HG03196 (cell line): Measurements from ENCODE around the gene HIPK2.

Experiments
- ATAC-seq: cut with Tn5 transposase; IDR thresholded peaks from one replicate; pipeline ENCODE4 v1.9.1; 2021; ENCODE audit not compliant: unreplicated experiment

HIPK2 gene

DNA sequence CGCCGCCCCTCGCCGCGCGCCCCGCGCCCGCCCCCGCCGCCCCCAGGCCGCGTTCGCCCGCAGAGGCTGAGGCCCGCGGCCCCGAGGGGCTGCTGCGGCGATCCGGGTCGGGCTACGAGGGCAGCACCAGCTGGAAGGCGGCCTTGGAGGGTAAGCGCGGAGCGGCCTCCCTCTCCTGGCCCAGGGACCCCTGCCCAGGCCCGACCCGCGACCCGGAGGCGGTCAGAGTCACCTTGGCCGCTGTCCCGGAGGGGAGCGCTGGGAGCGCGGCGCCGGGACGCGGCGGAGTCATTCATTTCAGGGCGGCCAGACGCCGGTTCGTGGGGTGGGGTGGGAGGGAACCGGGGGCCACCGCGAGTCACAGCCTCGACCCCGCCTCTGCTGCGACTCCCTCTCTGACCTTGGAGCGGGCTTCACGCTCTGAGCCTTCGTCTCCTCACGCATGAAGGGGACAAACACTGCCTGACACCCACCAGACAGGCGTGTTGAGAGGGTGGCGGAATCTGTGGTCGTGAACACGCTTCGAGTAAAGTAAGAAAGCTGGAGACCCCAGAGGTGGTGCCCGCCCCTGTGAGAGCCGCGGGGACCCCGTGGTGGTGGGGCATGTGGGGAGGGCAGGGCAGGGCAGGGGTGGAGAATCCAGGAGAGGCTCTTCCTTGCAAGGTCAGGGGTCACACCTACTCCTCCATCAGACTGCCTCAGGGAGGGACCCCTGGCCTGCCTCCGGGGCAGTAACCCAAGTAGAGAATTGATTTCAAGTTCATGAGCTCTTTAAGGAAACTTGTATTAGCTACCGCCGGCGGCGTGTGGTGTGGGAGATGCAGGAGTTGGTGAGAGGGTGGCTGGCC lies 253.6 kb downstream of the HIPK2 start:
- ATAC-seq, result no peak

DNA sequence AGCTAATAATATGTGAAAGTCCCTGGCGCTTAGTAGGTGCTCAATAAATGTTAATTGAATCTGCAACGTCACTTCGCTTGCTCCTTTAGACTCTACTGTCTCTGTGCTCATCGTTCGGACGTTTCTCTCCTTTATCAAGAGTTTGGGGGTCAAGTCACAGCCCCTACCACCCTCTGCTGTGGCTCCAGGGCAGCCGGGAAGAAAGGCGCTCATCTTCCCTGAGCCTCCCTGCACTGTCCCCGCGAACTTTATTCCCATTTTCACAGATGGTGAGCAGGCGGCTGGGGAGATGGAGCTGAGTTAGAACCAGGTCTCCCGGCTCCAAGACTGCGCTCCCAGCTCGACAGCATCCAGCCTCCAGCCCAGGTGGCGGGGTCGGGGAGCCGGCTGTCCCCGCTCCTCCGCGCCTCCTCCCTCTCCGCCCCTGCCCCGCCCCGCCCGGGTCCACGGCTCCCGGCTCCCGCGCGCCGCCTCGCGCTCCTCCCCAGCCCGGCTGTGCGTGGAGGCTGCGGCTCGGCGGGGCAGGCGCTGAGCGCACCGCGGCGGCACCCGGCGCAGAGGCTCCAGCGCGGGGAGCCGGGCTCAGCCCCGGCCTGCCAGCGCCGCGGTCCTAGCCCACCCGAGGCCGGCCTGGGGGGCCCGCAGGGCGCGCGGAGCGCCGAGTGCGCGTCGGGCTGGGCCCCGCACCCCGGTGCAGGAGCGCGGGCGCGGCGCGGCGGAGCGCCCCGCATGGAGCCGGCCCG lies 254.4 kb downstream of the HIPK2 start, which contains the start of gene CLEC2L:
TSS of gene CLEC2L (plus strand) at position 487 of the 743 bp plus-strand sequence. CDS start at position 730, 243 bp downstream.
- no peak for ATAC-seq

DNA sequence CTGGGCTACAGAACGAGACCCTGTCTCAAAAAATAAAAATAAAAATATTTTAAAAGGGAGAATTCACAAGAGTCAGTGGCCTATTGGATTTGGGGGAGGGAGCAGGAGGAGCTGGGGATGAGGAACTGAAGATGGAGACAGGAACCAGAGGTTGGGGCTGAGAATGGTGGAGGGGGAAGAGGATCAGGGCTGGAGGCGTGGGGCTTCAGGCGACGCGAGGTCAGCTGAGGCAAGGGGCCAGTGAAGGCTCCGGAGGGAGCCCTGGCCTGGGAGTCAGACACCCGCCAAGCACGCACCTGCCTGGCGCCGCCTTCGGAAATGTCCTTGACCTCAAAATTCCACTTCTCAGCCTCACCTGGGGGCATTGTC lies 255.0 kb downstream of the HIPK2 start:
- ATAC-seq, result no peak

DNA sequence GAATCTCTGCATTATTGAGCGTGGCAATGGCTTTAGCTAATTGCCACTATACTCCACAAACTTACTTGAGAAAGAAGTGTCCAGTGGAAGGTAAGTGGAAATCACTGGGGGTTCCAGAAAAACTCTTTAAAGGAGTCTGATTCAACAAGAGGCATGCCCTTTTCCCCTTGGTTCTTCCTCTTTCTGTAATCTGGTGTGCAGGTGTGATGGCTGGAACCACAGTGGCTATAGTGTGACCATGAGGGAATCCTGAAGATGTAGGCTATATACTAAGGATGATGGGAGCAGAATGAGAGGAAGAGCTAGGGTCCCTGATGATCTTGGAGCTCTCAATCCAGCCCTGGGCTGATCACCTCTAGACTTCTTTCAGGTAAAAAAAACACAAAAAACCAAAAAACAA lies 256.4 kb downstream of the HIPK2 start:
- ATAC-seq, result no peak

DNA sequence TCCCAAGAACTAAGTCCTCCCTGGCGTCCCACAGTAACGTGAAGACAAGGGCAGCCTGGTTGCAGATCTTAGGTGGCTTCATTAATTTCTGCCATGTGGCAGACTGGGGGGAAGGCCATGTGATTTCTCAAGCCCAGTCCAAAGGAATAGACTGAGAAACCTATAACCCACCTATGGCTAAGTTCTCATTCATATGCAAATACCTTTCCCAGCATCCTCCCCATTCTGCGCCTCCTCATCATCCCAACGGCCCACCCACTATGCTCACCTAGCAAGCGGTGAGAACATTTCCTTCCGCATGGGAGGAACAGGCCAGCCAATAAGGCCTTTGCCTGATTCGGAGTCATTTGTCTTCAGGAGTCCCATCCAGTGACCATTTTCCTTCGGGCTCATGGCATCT lies 262.5 kb downstream of the HIPK2 start:
- no peak for ATAC-seq
